ENCODE measurements around the gene SLC25A13. TPM values are rescaled to one million over a fixed set of nuclear protein-coding genes. Genes with fewer than 3 reads are reported as not detected.

The SLC25A13 gene
- total RNA-seq, 1 donor from 2014 or later = 47.4 TPM

DNA sequence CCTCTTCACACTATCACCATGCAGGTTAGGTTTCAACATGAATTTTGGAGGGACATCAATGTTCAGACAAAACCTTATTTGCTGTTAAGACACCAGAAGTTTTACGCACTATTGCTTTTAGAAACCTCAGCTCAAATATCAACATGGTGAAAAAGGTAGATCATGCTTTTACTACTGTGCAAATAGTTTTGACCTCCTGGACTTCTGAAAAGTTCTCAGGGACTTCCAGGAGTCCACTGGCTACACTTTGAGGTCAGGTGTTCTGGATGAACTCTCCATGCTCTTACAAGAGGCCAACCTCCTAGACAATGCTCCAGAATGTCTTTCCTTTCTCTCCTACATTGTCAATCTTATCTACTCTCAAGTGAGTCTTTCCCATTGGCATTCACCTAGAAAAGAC lies 55.9 kb downstream of the SLC25A13 start:
- TF ChIP-seq, protein P1, sequence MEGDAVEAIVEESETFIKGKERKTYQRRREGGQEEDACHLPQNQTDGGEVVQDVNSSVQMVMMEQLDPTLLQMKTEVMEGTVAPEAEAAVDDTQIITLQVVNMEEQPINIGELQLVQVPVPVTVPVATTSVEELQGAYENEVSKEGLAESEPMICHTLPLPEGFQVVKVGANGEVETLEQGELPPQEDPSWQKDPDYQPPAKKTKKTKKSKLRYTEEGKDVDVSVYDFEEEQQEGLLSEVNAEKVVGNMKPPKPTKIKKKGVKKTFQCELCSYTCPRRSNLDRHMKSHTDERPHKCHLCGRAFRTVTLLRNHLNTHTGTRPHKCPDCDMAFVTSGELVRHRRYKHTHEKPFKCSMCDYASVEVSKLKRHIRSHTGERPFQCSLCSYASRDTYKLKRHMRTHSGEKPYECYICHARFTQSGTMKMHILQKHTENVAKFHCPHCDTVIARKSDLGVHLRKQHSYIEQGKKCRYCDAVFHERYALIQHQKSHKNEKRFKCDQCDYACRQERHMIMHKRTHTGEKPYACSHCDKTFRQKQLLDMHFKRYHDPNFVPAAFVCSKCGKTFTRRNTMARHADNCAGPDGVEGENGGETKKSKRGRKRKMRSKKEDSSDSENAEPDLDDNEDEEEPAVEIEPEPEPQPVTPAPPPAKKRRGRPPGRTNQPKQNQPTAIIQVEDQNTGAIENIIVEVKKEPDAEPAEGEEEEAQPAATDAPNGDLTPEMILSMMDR (IDR thresholded peaks at IDR 0.05; ENCODE audit: unreplicated experiment) = no peak
- no peak overlapping the region for H3K27ac Mint-ChIP-seq
- no peaks in the 10 kb centered on the region for H3K27me3 Mint-ChIP-seq (ENCODE audit: low read depth)
- peaks cover 26% of the 10 kb centered on the region for H3K36me3 Mint-ChIP-seq
- H3K9me3 Mint-ChIP-seq = peaks cover 14% of the 10 kb centered on the region
- no peak for DNase-seq (ENCODE audit: low spot score in 2 of 2, unreplicated experiment in 2 of 2)
- no peak overlapping the region for H3K4me3 Mint-ChIP-seq
- no peaks in the 10 kb centered on the region for H3K4me1 Mint-ChIP-seq

DNA sequence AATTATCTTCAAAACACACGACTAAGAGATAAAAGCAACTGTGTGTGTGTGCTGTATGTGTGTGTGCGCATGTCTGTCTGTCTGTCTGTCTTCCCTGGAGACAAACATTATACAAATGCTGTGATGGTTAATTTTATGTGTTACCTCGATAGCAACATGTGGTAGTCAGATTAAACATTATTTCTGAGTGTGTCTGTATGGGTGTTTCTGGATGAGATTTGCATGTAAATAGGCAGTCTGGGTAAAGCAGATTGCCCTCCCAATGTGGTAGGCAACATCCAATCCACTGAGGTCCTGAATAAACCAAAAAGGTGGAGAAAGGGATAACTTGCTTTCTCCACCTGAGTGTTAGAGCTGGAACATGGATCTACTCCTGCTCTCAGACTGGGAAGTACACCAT lies 67.9 kb downstream of the SLC25A13 start:
- Mint-ChIP-seq H3K4me1 (no peaks in the 10 kb centered on the region), H3K27me3 (ENCODE audit: low read depth) (no peaks in the 10 kb centered on the region), H3K36me3 (peaks cover 35% of the 10 kb centered on the region), H3K9me3 (peaks cover 37% of the 10 kb centered on the region), H3K27ac (no peak overlapping the region), H3K4me3 (no peak overlapping the region)
- TF ChIP-seq, protein P1 (IDR thresholded peaks at IDR 0.05; ENCODE audit: unreplicated experiment) = no peak
- DNase-seq (ENCODE audit: low spot score in 2 of 2, unreplicated experiment in 2 of 2) = no peak

DNA sequence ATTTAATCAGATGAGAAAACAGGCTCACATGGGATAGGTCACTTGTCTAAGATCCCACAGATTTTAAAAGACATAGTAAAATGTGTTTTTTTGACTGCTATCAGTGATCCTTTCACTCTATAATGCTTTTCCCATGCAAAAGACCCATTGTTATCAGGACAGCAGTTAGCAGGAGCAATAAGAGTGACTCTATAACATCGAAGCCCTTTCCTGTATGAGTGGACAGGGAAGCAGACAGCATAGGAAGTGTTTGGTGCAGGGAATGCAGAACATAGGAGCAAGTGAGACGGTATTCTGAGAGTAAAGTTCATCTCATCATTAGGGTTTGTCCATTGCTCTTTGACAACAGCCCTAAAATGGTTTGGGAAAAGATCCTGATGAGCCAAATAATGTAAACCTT lies 68.5 kb downstream of the SLC25A13 start:
- H3K36me3 Mint-ChIP-seq = peaks cover 31% of the 10 kb centered on the region
- no peaks in the 10 kb centered on the region for H3K4me1 Mint-ChIP-seq
- no peak for DNase-seq (ENCODE audit: low spot score in 2 of 2, unreplicated experiment in 2 of 2)
- no peak overlapping the region for H3K27ac Mint-ChIP-seq
- peaks cover 35% of the 10 kb centered on the region for H3K9me3 Mint-ChIP-seq
- TF ChIP-seq, protein P1 (IDR thresholded peaks at IDR 0.05; ENCODE audit: unreplicated experiment) = no peak
- H3K4me3 Mint-ChIP-seq = no peak overlapping the region
- H3K27me3 Mint-ChIP-seq (ENCODE audit: low read depth) = no peaks in the 10 kb centered on the region

DNA sequence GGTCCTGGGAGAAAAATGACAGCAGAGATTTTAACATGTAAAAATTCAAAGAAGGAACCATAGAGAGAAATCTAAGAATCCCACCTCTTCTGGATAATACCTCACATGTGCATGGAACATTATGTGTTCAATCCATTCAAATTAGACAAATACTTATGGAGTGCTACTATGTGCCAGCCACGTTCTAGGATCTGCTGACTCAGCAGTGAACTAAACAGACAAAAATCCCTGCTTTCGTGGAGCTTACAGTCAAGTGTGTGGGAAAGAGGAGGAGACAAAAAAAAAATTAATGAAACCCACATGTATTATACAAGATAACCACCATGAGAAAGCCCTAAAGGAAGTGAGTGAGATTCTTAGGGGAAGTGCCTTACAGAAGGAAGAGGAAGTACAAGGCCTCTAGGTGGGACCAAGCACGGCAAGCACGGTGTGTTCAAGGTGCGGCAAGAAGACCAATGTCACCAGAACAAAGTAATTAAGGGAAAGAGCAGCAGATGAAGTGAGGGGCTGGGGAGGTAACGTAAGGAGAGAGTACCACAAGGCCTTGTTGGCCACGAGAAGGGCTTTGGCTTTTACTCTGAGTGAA lies 71.0 kb downstream of the SLC25A13 start:
- Mint-ChIP-seq H3K36me3 (peaks cover 10% of the 10 kb centered on the region), H3K4me3 (no peak overlapping the region), H3K9me3 (peaks cover 12% of the 10 kb centered on the region), H3K27me3 (ENCODE audit: low read depth) (no peaks in the 10 kb centered on the region), H3K4me1 (no peaks in the 10 kb centered on the region), H3K27ac (no peak overlapping the region)
- no peak for DNase-seq (ENCODE audit: low spot score in 2 of 2, unreplicated experiment in 2 of 2)
- TF ChIP-seq, protein P1 (IDR thresholded peaks at IDR 0.05; ENCODE audit: unreplicated experiment) = no peak

DNA sequence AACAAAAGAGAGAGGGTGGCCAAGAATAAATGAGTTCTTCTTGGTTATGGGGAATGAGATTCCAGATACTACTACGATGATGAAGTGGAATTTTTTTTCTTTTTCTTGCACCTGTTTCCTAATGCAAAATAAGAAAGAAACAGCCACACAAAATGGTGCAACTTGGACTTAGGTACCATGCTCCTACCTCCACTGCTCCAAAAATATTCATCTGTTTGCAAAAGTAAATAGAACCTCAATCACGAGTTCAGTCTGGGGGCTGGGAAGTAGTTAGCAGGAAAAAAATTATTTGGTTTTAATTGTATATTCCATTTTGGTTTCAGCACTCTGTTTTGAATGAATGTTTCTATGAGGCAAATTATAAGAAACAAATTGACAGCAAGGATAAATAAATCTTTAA lies 73.5 kb downstream of the SLC25A13 start:
- Mint-ChIP-seq H3K4me1 (no peaks in the 10 kb centered on the region), H3K27me3 (ENCODE audit: low read depth) (no peaks in the 10 kb centered on the region), H3K4me3 (no peak overlapping the region), H3K36me3 (peaks cover 7% of the 10 kb centered on the region), H3K27ac (no peak overlapping the region), H3K9me3 (peaks cover 7% of the 10 kb centered on the region)
- no peak for DNase-seq (ENCODE audit: low spot score in 2 of 2, unreplicated experiment in 2 of 2)
- TF ChIP-seq, protein P1 (IDR thresholded peaks at IDR 0.05; ENCODE audit: unreplicated experiment) = no peak

DNA sequence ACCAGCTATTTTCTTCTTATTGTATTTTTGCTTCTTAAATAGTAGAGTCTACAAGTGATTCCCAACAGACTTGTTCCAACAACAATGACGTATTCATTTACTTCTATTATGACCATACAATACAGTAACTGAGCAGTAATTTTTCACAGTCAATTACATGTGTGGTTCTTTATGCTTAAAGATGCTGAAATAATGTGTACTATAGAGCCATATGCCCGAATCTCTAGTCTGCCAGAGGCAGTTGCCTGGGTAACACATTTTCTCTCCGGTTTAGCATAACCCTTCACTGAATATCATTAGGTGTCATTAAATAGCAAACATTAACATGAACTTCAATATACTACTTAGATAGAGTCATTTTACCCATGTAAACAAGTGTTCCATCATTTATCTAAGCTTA lies 75.0 kb downstream of the SLC25A13 start:
- Mint-ChIP-seq H3K27ac (no peak overlapping the region), H3K36me3 (peaks cover 7% of the 10 kb centered on the region), H3K27me3 (ENCODE audit: low read depth) (no peaks in the 10 kb centered on the region), H3K9me3 (peaks cover 7% of the 10 kb centered on the region), H3K4me1 (peaks cover 3% of the 10 kb centered on the region), H3K4me3 (no peak overlapping the region)
- TF ChIP-seq, protein P1 (IDR thresholded peaks at IDR 0.05; ENCODE audit: unreplicated experiment) = no peak
- no peak for DNase-seq (ENCODE audit: low spot score in 2 of 2, unreplicated experiment in 2 of 2)
